GM21528 (cell line): ENCODE data around the gene USP49.
"Not testable (repeated sequence)": the region's sequence is repeated elsewhere in the genome, so short reads cannot be mapped to it uniquely, and the experiment has no call there.

Experiments
- ATAC-seq: cut with Tn5 transposase; IDR thresholded peaks from one replicate; pipeline ENCODE4 v1.9.1; 2021; ENCODE audit warnings: mild to moderate bottlenecking, moderate library complexity; ENCODE audit not compliant: unreplicated experiment, low FRiP score

USP49 gene

GRCh38 chr6:41815587-41815986 is 79.6 kb downstream of the USP49 start:
- no peak for ATAC-seq

- ATAC-seq, result no peak
Measured at GRCh38 chr6:41814629-41815028, 80.5 kb downstream of the USP49 start.

- ATAC-seq, result no peak
Measured at GRCh38 chr6:41813956-41814355, 81.2 kb downstream of the USP49 start.

- no peak for ATAC-seq
Measured at GRCh38 chr6:41813469-41813868, 81.7 kb downstream of the USP49 start.

GRCh38 chr6:41811946-41812345 is 83.2 kb downstream of the USP49 start:
- not testable (repeated sequence) for ATAC-seq

GRCh38 chr6:41811095-41811494 is 84.1 kb downstream of the USP49 start:
- no peak for ATAC-seq

- ATAC-seq, result no peak
Measured at GRCh38 chr6:41805830-41806774, 89.1 kb downstream of the USP49 start.

- no peak for ATAC-seq
Measured at GRCh38 chr6:41801380-41801779, 93.8 kb downstream of the USP49 start.

GRCh38 chr6:41799559-41799911 is 95.6 kb downstream of the USP49 start:
- no peak for ATAC-seq

- ATAC-seq, result no peak
Measured at GRCh38 chr6:41798901-41799558, 96.1 kb downstream of the USP49 start.

GRCh38 chr6:41796474-41796873 is 98.7 kb downstream of the USP49 start:
- no peak for ATAC-seq

GRCh38 chr6:41791984-41792383 is 103.2 kb downstream of the USP49 start:
- ATAC-seq, result no peak

- no peak for ATAC-seq
Measured at GRCh38 chr6:41791305-41791704, 103.9 kb downstream of the USP49 start.

GRCh38 chr6:41790045-41790444 is 105.1 kb downstream of the USP49 start:
- no peak for ATAC-seq

GRCh38 chr6:41789390-41789724 is 105.8 kb downstream of the USP49 start:
- no peak for ATAC-seq

GRCh38 chr6:41787219-41787917 is 107.8 kb downstream of the USP49 start, which contains the start of gene TOMM6:
TSS of gene TOMM6 (plus strand) at chr6:41787694. CDS start at chr6:41787698, 4 bp downstream.
- ATAC-seq, result peak; percentile 79

GRCh38 chr6:41786451-41787218 is 108.5 kb downstream of the USP49 start:
- ATAC-seq, result peak; percentile 53

- ATAC-seq, result no peak
Measured at GRCh38 chr6:41785689-41786450, 109.3 kb downstream of the USP49 start.

- no peak for ATAC-seq
Measured at GRCh38 chr6:41785254-41785653, 109.9 kb downstream of the USP49 start.
